Vagina (tissue), 2 donors: ENCODE data around the gene ARPC1A. TPM values are rescaled to one million over a fixed set of nuclear protein-coding genes. Genes with fewer than 3 reads are reported as not detected.

Source experiments
- DNase-seq, 2 donors: peaks; one replicate each; pipeline ENCODE4 v3.0.0-alpha.2; 2017; ENCODE audit errors: extremely low spot score in 2 of 2
- H3K27ac ChIP-seq: fragments of 200-600 bp; sonication (generic); one replicate; pipeline ENCODE4 v1.5.1; 2019
- H3K27me3 ChIP-seq: fragments of 200-600 bp; sonication (generic); one replicate; pipeline ENCODE4 v1.5.1; 2019
- H3K36me3 ChIP-seq, 2 donors: fragments of 200-600 bp; sonication (generic); one replicate each; pipeline ENCODE4 v1.5.1; 2017 to 2019
- H3K4me1 ChIP-seq: fragments of 200-600 bp; sonication (generic); one replicate; pipeline ENCODE4 v1.5.1; 2019
- H3K4me3 ChIP-seq, 2 donors: fragments of 200-600 bp; sonication (generic); 1 replicate in 1 of 2; 2 replicates in 1 of 2; pipeline ENCODE4 v1.5.1; 2016 to 2019
- H3K9me3 ChIP-seq: fragments of 200-600 bp; sonication (generic); one replicate; pipeline ENCODE4 v1.5.1; 2019
- POLR2A ChIP-seq, 2 donors: fragments of 450-650 bp; IDR thresholded peaks; one replicate each; pipeline ENCODE4 v1.6.1; 2017; ENCODE audit warnings: antibody characterized with exemption in 2 of 2, mild to moderate bottlenecking in 2 of 2, moderate library complexity in 2 of 2
- POLR2AphosphoS5 ChIP-seq, 2 donors: sonication (generic); formaldehyde crosslinking; IDR thresholded peaks; one replicate each; pipeline ENCODE4 v1.9.0; 2017; ENCODE audit warnings: antibody characterized with exemption in 2 of 2, mild to moderate bottlenecking in 2 of 2, low read depth in 1 of 2; ENCODE audit not compliant: insufficient read depth in 1 of 2
- intact Hi-C: fragments of 100-400 bp; cut with DNase I; formaldehyde crosslinking; loops from one replicate; pipeline ENCODE4 v1.15.1; 2023
- total RNA-seq: library from RNA; depleted of rRNA; stranded (reverse); fragments of >200 nt; gene quantifications from one replicate; pipeline ENCODE4 v1.2.3, GENCODE V29; 2016
- TF ChIP-seq, protein P1 (sequence below), 3 experiments: fragments of 450-650 bp in 2 of 3; fragments of 200-600 bp in 1 of 3; sonication (generic) in 1 of 3; IDR thresholded peaks; one replicate each; pipeline ENCODE4 v1.5.1; 2017 to 2019; ENCODE audit warnings: antibody characterized with exemption in 3 of 3, mild to moderate bottlenecking in 2 of 3, moderate library complexity in 2 of 3

The ARPC1A gene
- total RNA-seq, 1 donor from 2014 or later = 106 TPM

DNA sequence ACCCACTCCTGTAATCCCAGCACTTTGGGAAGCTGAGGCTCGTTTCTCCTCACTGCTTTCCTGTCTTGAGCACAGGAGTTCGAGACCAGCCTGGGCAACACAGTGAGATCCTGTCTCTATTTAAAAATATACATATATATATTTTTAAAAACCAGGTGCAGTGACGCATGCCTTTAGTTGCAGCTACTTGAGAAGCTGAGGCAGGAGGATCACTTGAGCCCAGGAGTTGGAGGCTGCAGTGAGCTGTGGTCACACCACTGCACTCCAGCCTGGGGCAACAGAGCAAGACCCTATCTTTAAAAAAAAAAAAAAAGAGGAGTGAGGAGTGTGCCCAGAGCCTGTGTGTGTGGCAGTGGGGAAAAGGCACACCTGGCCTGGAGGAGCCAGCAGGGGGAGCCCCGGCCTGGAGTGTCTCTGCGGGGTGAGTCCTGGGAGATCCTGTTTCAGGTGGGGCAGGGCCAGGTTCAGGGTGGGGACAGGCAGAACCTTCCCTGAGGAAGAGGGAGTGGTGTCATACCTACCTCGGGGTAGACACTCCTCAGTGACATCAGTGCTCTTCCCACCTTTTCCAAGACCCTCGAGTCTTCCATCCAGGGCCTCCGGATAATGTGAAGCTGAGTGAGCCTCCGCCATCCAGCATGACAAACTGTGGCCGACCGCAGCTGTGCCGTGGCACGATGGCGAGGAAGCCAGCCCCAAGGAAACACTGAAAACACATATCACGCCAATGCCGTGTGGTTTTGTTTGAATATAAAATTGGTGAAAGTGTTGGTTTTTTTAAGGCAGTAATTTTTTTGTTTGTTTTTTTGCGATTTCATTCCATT lies 39.8 kb downstream of the ARPC1A start:
- DNase-seq = no peak
- Histone ChIP-seq H3K4me3 (no peak overlapping the region), H3K27ac (no peak overlapping the region), H3K4me1 (peaks cover 5% of the 10 kb centered on the region), H3K36me3 (peaks cover 0 to 60% of the 10 kb centered on the region in 2 donors), H3K9me3 (no peaks in the 10 kb centered on the region), H3K27me3 (no peaks in the 10 kb centered on the region)
- intact Hi-C loops = no loop called here
- TF ChIP-seq POLR2AphosphoS5 (IDR thresholded peaks at IDR 0.05; ENCODE audit: insufficient read depth in 1 of 2, low read depth in 1 of 2) (peak in 1 of 2 donors; percentile 23), POLR2A (IDR thresholded peaks at IDR 0.05) (no peak)
- TF ChIP-seq, protein P1, sequence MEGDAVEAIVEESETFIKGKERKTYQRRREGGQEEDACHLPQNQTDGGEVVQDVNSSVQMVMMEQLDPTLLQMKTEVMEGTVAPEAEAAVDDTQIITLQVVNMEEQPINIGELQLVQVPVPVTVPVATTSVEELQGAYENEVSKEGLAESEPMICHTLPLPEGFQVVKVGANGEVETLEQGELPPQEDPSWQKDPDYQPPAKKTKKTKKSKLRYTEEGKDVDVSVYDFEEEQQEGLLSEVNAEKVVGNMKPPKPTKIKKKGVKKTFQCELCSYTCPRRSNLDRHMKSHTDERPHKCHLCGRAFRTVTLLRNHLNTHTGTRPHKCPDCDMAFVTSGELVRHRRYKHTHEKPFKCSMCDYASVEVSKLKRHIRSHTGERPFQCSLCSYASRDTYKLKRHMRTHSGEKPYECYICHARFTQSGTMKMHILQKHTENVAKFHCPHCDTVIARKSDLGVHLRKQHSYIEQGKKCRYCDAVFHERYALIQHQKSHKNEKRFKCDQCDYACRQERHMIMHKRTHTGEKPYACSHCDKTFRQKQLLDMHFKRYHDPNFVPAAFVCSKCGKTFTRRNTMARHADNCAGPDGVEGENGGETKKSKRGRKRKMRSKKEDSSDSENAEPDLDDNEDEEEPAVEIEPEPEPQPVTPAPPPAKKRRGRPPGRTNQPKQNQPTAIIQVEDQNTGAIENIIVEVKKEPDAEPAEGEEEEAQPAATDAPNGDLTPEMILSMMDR (IDR thresholded peaks at IDR 0.05) = peak; percentile 25 to 36 (median 35)

DNA sequence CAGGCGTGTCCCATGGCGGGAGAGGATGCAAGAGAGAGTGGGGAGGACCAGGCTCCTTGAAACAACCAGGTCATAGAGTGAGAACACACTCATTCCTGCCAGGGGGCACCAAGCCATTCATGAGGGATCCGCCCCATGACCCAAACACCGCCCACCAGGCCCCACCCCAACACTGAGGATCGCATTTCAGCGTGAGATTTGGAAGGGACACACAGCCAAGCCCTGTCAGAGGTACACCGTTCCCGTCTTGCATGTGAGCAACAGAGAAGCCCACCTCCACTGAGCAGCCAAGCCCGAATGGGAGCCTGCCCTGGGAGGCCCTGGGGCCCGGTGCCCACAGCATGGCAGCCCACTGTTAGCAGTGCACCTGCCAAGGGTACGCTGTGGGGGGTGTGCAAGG lies 40.9 kb downstream of the ARPC1A start:
- H3K36me3 ChIP-seq = peaks cover 0 to 51% of the 10 kb centered on the region in 2 donors
- H3K4me3 ChIP-seq = no peak overlapping the region
- no peaks in the 10 kb centered on the region for H3K27me3 ChIP-seq
- intact Hi-C loops = no loop called here
- H3K4me1 ChIP-seq = peaks cover 5% of the 10 kb centered on the region
- no peaks in the 10 kb centered on the region for H3K9me3 ChIP-seq
- TF ChIP-seq, protein P1 (IDR thresholded peaks at IDR 0.05) = no peak
- TF ChIP-seq POLR2A (IDR thresholded peaks at IDR 0.05) = no peak
- no peak for DNase-seq
- H3K27ac ChIP-seq = no peak overlapping the region

DNA sequence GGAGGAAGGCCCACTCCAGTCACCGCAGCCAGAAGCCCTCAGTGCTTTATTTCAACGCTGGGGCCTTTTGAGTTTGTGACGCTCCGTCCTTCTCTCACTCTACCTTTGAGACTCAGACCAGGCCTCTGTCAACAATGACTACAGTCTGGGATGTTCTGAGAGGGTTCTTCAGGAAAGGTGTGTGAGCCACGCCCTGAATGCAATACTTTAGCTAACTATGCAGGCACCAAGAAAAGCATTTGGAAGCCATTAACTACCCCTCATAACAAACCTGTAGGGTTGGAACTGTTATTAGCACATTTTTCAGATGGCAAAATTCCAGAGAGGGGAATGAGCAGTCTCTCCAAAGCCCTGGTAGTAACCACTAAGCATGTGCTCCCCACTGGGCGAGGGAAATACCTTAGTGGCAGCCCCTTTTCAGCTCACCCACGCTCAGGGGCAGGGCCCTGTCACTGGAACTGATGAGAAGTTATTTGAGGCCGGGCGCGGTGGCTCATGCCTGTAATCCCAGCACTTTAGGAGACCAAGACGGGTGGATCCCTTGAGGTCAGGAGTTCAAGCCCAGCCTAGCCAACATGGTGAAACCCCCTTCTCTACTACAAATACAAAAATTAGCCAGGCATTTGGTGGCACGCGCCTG lies 43.2 kb downstream of the ARPC1A start:
- no peaks in the 10 kb centered on the region for H3K27me3 ChIP-seq
- intact Hi-C loops = no loop called here
- no peak overlapping the region for H3K27ac ChIP-seq
- H3K9me3 ChIP-seq = no peaks in the 10 kb centered on the region
- H3K36me3 ChIP-seq = peaks cover 0 to 38% of the 10 kb centered on the region in 2 donors
- H3K4me3 ChIP-seq = no peak overlapping the region
- TF ChIP-seq, protein P1 (IDR thresholded peaks at IDR 0.05) = no peak
- TF ChIP-seq POLR2AphosphoS5 (IDR thresholded peaks at IDR 0.05; ENCODE audit: insufficient read depth in 1 of 2, low read depth in 1 of 2) = no peak
- peaks cover 5% of the 10 kb centered on the region for H3K4me1 ChIP-seq
- DNase-seq = no peak

DNA sequence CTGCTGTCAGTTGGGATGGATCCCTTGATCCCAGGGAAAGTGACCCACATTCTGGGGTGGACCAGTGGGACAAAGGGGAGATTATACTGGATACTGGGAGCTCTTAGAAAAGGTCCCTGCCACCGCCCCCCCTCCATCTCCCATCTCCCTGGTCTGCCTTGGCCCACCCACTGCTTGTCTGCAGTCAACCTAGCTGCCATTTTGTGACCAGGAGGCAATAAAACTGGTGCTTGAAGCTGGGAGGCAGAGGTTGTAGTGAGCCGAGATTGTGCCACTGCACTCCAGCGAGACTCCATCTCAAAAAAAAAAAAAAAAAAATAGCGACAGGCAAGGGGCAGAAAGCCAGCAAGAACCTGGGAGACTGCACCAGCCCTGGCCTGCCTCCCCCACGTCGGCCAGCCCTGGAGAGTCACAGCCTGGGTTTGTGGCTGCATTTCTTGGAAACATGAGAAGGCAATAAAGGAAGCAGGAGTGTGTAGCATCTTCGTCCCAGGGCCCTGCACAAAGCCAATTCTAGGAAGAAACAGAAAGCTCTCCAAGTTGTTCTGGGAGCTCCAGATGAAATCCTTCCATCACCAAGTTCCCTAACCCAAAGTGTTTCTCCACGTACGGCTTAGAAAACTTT lies 44.2 kb downstream of the ARPC1A start:
- no peak overlapping the region for H3K27ac ChIP-seq

More for the DNA sequence above, 44.2 kb downstream of the ARPC1A start:
- H3K27me3 ChIP-seq = no peaks in the 10 kb centered on the region
- intact Hi-C loops = no loop called here
- DNase-seq = no peak
- no peak overlapping the region for H3K4me3 ChIP-seq
- H3K36me3 ChIP-seq = peaks cover 0 to 27% of the 10 kb centered on the region in 2 donors
- TF ChIP-seq POLR2A (IDR thresholded peaks at IDR 0.05) (no peak), POLR2AphosphoS5 (IDR thresholded peaks at IDR 0.05; ENCODE audit: insufficient read depth in 1 of 2, low read depth in 1 of 2) (no peak)
- TF ChIP-seq, protein P1 (IDR thresholded peaks at IDR 0.05) = no peak
- H3K9me3 ChIP-seq = no peaks in the 10 kb centered on the region
- H3K4me1 ChIP-seq = peaks cover 5% of the 10 kb centered on the region
